Measurements from ENCODE around the gene CNTNAP5.

DNA sequence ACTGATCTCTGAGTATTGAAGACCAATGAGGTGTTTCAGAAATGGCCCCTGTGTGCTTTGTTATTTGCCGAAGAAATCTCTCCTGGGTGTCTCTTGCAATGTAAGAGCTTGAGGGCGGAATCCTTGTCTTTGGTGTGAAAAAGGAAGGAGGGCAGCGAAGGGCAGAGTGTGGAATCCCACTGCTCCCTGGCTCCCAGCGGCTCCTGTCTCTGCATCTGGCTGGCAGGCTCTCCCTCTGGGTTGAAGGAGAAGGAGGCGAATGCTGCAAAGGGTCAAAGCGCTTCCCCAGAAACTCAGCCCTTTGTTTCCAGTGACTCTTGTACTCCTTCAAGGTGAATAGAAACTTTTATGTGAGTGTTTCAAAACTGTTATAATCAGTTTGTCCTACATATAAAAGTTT, 457.5 kb downstream of the CNTNAP5 start:
- TF ChIP-seq, protein P1, sequence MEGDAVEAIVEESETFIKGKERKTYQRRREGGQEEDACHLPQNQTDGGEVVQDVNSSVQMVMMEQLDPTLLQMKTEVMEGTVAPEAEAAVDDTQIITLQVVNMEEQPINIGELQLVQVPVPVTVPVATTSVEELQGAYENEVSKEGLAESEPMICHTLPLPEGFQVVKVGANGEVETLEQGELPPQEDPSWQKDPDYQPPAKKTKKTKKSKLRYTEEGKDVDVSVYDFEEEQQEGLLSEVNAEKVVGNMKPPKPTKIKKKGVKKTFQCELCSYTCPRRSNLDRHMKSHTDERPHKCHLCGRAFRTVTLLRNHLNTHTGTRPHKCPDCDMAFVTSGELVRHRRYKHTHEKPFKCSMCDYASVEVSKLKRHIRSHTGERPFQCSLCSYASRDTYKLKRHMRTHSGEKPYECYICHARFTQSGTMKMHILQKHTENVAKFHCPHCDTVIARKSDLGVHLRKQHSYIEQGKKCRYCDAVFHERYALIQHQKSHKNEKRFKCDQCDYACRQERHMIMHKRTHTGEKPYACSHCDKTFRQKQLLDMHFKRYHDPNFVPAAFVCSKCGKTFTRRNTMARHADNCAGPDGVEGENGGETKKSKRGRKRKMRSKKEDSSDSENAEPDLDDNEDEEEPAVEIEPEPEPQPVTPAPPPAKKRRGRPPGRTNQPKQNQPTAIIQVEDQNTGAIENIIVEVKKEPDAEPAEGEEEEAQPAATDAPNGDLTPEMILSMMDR (IDR thresholded peaks at IDR 0.05; ENCODE audit: poor library complexity): no peak
- TF ChIP-seq EZH2 (IDR thresholded peaks at IDR 0.05; ENCODE audit: borderline replicate concordance): no peak
